Keratinocyte (primary cell): Measurements from ENCODE around the gene VPREB1. TPM values are rescaled to one million over a fixed set of nuclear protein-coding genes. Genes with fewer than 3 reads are reported as not detected.

ENCODE experiments used
- DNase-seq: peaks from one replicate; pipeline ENCODE4 v3.0.0-alpha.2; 2011; ENCODE audit warnings: low read depth, missing footprints, low spot score
- FAIRE-seq: peaks from 2 replicates; lab custom pipeline; 2011; peaks lifted over from hg19 to GRCh38; lab: Jason Lieb, UNC
- H2AFZ ChIP-seq: 2 replicates; pipeline ENCODE4 v1.6.0; 2012; ENCODE audit warnings: low read length, control low read depth, inconsistent platforms; ENCODE audit not compliant: control insufficient read depth
- H3K27ac ChIP-seq: 2 replicates; pipeline ENCODE4 v1.5.1; 2011; ENCODE audit warnings: low read length; ENCODE audit not compliant: control insufficient read depth, insufficient read depth
- H3K27me3 ChIP-seq: 3 replicates; pipeline ENCODE4 v1.6.0; 2011; ENCODE audit warnings: low read length; ENCODE audit not compliant: control insufficient read depth, insufficient read depth; ENCODE audit errors: extremely low read depth
- H3K36me3 ChIP-seq, 2 experiments: 2 replicates in 1 of 2; 3 replicates in 1 of 2; pipeline ENCODE4 v1.5.1; 2011; ENCODE audit warnings: low read length in 2 of 2, mild to moderate bottlenecking in 1 of 2; ENCODE audit not compliant: control insufficient read depth in 2 of 2, insufficient read depth in 2 of 2; ENCODE audit errors: extremely low read depth in 1 of 2
- H3K4me1 ChIP-seq: 3 replicates; pipeline ENCODE4 v1.5.1; 2011; ENCODE audit warnings: low read length; ENCODE audit not compliant: control insufficient read depth, insufficient read depth; ENCODE audit errors: extremely low read depth
- H3K4me2 ChIP-seq: 3 replicates; pipeline ENCODE4 v1.6.0; 2011; ENCODE audit warnings: low read depth, low read length; ENCODE audit not compliant: control insufficient read depth, insufficient read depth; ENCODE audit errors: extremely low read depth
- H3K4me3 ChIP-seq, 3 experiments: fragments of 200-600 bp in 1 of 3; sonication (generic) in 1 of 3; 2 replicates in 2 of 3; 3 replicates in 1 of 3; pipeline ENCODE4 v1.5.1; 2011 to 2016; ENCODE audit warnings: low read length in 3 of 3, mild to moderate bottlenecking in 3 of 3, control low read depth in 2 of 3, inconsistent platforms in 1 of 3, low read depth in 1 of 3, mixed read lengths in 1 of 3, mixed run types in 1 of 3, moderate library complexity in 1 of 3; ENCODE audit not compliant: control insufficient read depth in 2 of 3, insufficient read depth in 2 of 3; ENCODE audit errors: extremely low read depth in 1 of 3
- H3K79me2 ChIP-seq: 2 replicates; pipeline ENCODE4 v1.6.0; 2012; ENCODE audit warnings: low read length; ENCODE audit not compliant: control insufficient read depth, insufficient read depth
- H3K9ac ChIP-seq: 3 replicates; pipeline ENCODE4 v1.6.0; 2011; ENCODE audit warnings: low read length; ENCODE audit not compliant: control insufficient read depth, insufficient read depth; ENCODE audit errors: extremely low read depth
- H3K9me1 ChIP-seq: 3 replicates; pipeline ENCODE4 v1.6.0; 2011; ENCODE audit warnings: low read length; ENCODE audit not compliant: control insufficient read depth, insufficient read depth; ENCODE audit errors: extremely low read depth
- H3K9me3 ChIP-seq: 2 replicates; pipeline ENCODE4 v1.5.1; 2012; ENCODE audit warnings: low read depth, low read length; ENCODE audit not compliant: control insufficient read depth
- H4K20me1 ChIP-seq: 3 replicates; pipeline ENCODE4 v1.6.0; 2011; ENCODE audit warnings: low read length; ENCODE audit not compliant: control insufficient read depth, insufficient read depth; ENCODE audit errors: extremely low read depth
- CTCF ChIP-seq, 3 experiments: IDR thresholded peaks in 1 of 3; conservative IDR thresholded peaks in 1 of 3; optimal IDR thresholded peaks in 1 of 3; 2 replicates in 2 of 3; 3 replicates in 1 of 3; pipeline versions ENCODE3 to v1.5.1; 2011; ENCODE audit warnings: low read length in 3 of 3, mild to moderate bottlenecking in 3 of 3, moderate library complexity in 2 of 3, control low read depth in 1 of 3, inconsistent platforms in 1 of 3; ENCODE audit not compliant: insufficient read depth in 2 of 3; ENCODE audit errors: extremely low read depth in 1 of 3
- EZH2 ChIP-seq: IDR thresholded peaks from one replicate; pipeline ENCODE4 v1.6.1; 2012; ENCODE audit warnings: inconsistent platforms, mild to moderate bottlenecking, low read length, moderate library complexity
- dilution Hi-C: fragments of 300-500 bp; cut with MboI; formaldehyde crosslinking; loops from one replicate; pipeline ENCODE4 v1.7.0; 2020; ENCODE audit warnings: low sequenced_read_pairs; ENCODE audit not compliant: extremely low pct_ligation_motif_present
- polyA plus RNA-seq, 5 experiments: library from polyadenylated mRNA; depleted of rRNA in 3 of 5; stranded (reverse) in 3 of 5; stranded (forward) in 1 of 5; unstranded in 1 of 5; fragments of >200 nt; gene quantifications; 1 replicate in 1 of 5; 2 replicates in 3 of 5; 3 replicates in 1 of 5; pipeline versions ENCODE4 v1.2.1 to v1.2.3, GENCODE V29; 2011 to 2012; ENCODE audit warnings: missing spikeins in 2 of 5, low read depth in 1 of 5, low replicate concordance in 1 of 5

Gene VPREB1
- polyA plus RNA-seq, 1 donor (not counting 4 experiments of a cell fraction or from before 2014, with no cell fraction given): not detected

- Histone ChIP-seq H3K36me3 (no peaks in the 10 kb centered on the region), H3K9me1 (no peaks in the 10 kb centered on the region), H2AFZ (no peak overlapping the region), H3K27ac (no peak overlapping the region), H3K9me3 (no peaks in the 10 kb centered on the region), H4K20me1 (peaks cover 2% of the 10 kb centered on the region), H3K27me3 (peaks cover 25% of the 10 kb centered on the region), H3K4me1 (no peaks in the 10 kb centered on the region), H3K4me3 (no peak overlapping the region), H3K9ac (no peak overlapping the region), H3K79me2 (no peaks in the 10 kb centered on the region), H3K4me2 (no peak overlapping the region)
- no peak for TF ChIP-seq CTCF (optimal IDR thresholded peaks at IDR 0.05 in 1 of 3, IDR thresholded peaks at IDR 0.05 in 1 of 3, conservative IDR thresholded peaks at IDR 0.05 in 1 of 3; ENCODE audit: extremely low read depth in 1 of 3, insufficient read depth in 2 of 3, low read length in 3 of 3)
- dilution Hi-C loops: no loop called here
- FAIRE-seq (no peak), DNase-seq (no peak)
These were observed 47.6 kb upstream of the VPREB1 start for GRCh38 chr22:22196833-22197477.

GRCh38 chr22:22197993-22198402, 46.6 kb upstream of the VPREB1 start:
- Histone ChIP-seq H4K20me1 (peaks cover 2% of the 10 kb centered on the region), H3K27me3 (peaks cover 26% of the 10 kb centered on the region), H3K9me1 (no peaks in the 10 kb centered on the region), H3K36me3 (no peaks in the 10 kb centered on the region), H3K27ac (no peak overlapping the region), H3K4me3 (no peak overlapping the region), H3K79me2 (no peaks in the 10 kb centered on the region), H3K4me1 (no peaks in the 10 kb centered on the region), H3K9me3 (no peaks in the 10 kb centered on the region), H3K4me2 (no peak overlapping the region), H3K9ac (no peak overlapping the region), H2AFZ (no peak overlapping the region)
- FAIRE-seq (no peak), DNase-seq (no peak)
- dilution Hi-C loops: no loop called here
- no peak for TF ChIP-seq CTCF (optimal IDR thresholded peaks at IDR 0.05 in 1 of 3, IDR thresholded peaks at IDR 0.05 in 1 of 3, conservative IDR thresholded peaks at IDR 0.05 in 1 of 3; ENCODE audit: extremely low read depth in 1 of 3, insufficient read depth in 2 of 3, low read length in 3 of 3)
- TF ChIP-seq EZH2: no peak
